Lung (tissue), 12 donors: ENCODE measurements around the gene BABAM1. TPM values are rescaled to one million over a fixed set of nuclear protein-coding genes. Genes with fewer than 3 reads are reported as not detected.

Source experiments
- ATAC-seq: fragments of 200-7000 bp; cut with Tn5 transposase; one replicate; pipeline ENCODE4 v1.9.1; 2020; ENCODE audit warnings: moderate number of reproducible peaks; ENCODE audit not compliant: insufficient read depth, low FRiP score
- DNase-seq, 3 donors: peaks; one replicate each; pipeline ENCODE4 v3.0.0-alpha.2; 2013 to 2017
- H3K27ac ChIP-seq, 2 donors: one replicate each; pipeline ENCODE4 v1.5.1; 2013; ENCODE audit warnings: mild to moderate bottlenecking in 2 of 2, moderate library complexity in 2 of 2, control low read depth in 1 of 2, inconsistent platforms in 1 of 2, low read depth in 1 of 2, low read length in 1 of 2
- H3K27me3 ChIP-seq, 3 donors: one replicate each; pipeline ENCODE4 v1.5.1; 2013; ENCODE audit warnings: low read length in 2 of 3; ENCODE audit not compliant: control insufficient read depth in 3 of 3, insufficient read depth in 3 of 3
- H3K36me3 ChIP-seq, 4 donors: one replicate each; pipeline ENCODE4 v1.5.1; 2013; ENCODE audit warnings: low read length in 4 of 4, mild to moderate bottlenecking in 1 of 4, moderate library complexity in 1 of 4; ENCODE audit not compliant: control insufficient read depth in 4 of 4, insufficient read depth in 4 of 4
- H3K4me1 ChIP-seq, 5 donors: one replicate each; pipeline ENCODE4 v1.5.1; 2013; ENCODE audit warnings: low read length in 5 of 5, mild to moderate bottlenecking in 2 of 5, moderate library complexity in 1 of 5; ENCODE audit not compliant: control insufficient read depth in 5 of 5, insufficient read depth in 5 of 5
- H3K4me3 ChIP-seq: one replicate; pipeline ENCODE4 v1.5.1; 2013; ENCODE audit warnings: mild to moderate bottlenecking, control low read depth, moderate library complexity
- H3K9ac ChIP-seq, 2 donors: one replicate each; pipeline ENCODE4 v1.5.1; 2013; ENCODE audit warnings: low read length in 2 of 2, control low read depth in 1 of 2; ENCODE audit not compliant: insufficient read depth in 1 of 2
- H3K9me3 ChIP-seq, 4 donors: one replicate each; pipeline ENCODE4 v1.5.1; 2013; ENCODE audit warnings: low read length in 3 of 4, mild to moderate bottlenecking in 1 of 4, moderate library complexity in 1 of 4; ENCODE audit not compliant: control insufficient read depth in 4 of 4, insufficient read depth in 3 of 4
- WGBS, 2 donors: extraction: QIAGEN DNeasy Blood & Tissue Kit; methylation state at CpG; one replicate each; pipeline ENCODE4 v1.1.7; 2013; 5-methylcytosine and 5-hydroxymethylcytosine counted together
- polyA plus RNA-seq, 2 donors: library from polyadenylated mRNA; stranded (reverse); fragments of 200-250 nt; gene quantifications; one replicate each; pipeline ENCODE4 v1.2.1, GENCODE V29; 2013
- total RNA-seq, 2 donors: library from RNA; depleted of rRNA in 1 of 2; stranded (reverse); fragments of >200 nt in 1 of 2; gene quantifications; one replicate each; pipeline ENCODE4 v1.2.1, GENCODE V29; 2014 to 2021
- TF ChIP-seq, protein P1 (sequence below): IDR thresholded peaks from 2 replicates; pipeline ENCODE4 v1.5.1; 2012; ENCODE audit warnings: mild to moderate bottlenecking; ENCODE audit errors: control extremely low read depth, extremely low read depth
- donor health status: control.
- donor health status: control.
- donor health status: Bipolar disorder and iron deficiency.
- donor health status: healthy.
- donor health status: DM: yes; HTN: yes; CAD: no.

The BABAM1 gene
- total and polyA plus RNA-seq, 4 donors, result 52.4 to 75.1 (median 63.4) TPM

DNA sequence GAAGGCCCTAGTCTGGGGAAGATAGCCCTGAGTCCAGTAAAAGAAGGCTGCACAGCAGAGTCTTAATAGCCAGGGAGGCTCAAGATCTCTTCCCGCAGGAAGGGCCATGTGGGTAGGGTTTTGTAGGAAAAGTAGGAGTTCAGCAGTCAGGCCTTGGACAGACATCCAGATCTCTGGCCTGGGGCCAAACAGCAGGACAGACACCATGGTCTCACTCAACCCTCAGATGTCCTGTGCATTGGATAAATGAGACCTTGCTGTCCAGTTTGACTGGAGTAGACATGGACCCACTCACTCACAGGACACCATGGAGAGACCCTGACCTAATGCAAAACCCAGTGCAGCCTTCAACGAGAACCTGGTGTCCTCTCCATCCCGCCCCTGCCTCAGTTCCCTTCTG, 37.4 kb upstream of the BABAM1 start:
- DNase-seq, result peak in 1 of 3 donors; percentile 6
- TF ChIP-seq, protein P1, sequence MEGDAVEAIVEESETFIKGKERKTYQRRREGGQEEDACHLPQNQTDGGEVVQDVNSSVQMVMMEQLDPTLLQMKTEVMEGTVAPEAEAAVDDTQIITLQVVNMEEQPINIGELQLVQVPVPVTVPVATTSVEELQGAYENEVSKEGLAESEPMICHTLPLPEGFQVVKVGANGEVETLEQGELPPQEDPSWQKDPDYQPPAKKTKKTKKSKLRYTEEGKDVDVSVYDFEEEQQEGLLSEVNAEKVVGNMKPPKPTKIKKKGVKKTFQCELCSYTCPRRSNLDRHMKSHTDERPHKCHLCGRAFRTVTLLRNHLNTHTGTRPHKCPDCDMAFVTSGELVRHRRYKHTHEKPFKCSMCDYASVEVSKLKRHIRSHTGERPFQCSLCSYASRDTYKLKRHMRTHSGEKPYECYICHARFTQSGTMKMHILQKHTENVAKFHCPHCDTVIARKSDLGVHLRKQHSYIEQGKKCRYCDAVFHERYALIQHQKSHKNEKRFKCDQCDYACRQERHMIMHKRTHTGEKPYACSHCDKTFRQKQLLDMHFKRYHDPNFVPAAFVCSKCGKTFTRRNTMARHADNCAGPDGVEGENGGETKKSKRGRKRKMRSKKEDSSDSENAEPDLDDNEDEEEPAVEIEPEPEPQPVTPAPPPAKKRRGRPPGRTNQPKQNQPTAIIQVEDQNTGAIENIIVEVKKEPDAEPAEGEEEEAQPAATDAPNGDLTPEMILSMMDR, result no peak
- no peak overlapping the region for H3K9ac ChIP-seq
- no peak for ATAC-seq
- 96% methylated on average over 3 of the region's 3 CpGs for WGBS, 2 donors
- peaks cover 0 to 5% (median under 1%) of the 10 kb centered on the region in 5 donors for H3K4me1 ChIP-seq
- no peaks in the 10 kb centered on the region for H3K9me3 ChIP-seq
- no peak overlapping the region for H3K27ac ChIP-seq
- H3K4me3 ChIP-seq, result no peak overlapping the region
- no peaks in the 10 kb centered on the region for H3K27me3 ChIP-seq
- H3K36me3 ChIP-seq, result peaks cover 0 to 15% (median 3%) of the 10 kb centered on the region in 4 donors

DNA sequence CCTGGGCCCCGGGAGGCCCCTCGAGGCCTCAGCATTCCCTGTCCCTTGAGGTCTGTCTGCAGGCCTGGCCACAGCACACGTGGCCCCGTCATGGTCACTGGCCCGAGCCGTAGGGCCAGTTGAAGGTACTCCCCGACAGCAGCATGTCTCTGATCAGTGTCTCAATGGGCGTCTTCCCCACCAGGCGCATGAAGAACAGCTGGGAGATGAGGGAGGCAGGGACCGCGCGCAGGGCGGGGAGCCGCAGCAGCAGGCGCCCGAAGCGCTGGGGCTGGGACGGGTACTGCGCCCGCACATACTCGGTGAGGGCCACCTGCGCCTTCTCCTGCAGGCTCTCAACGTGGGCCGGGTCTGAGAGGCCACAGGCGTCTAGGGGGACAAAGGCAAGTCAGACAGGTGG, 35.0 kb upstream of the BABAM1 start:
- no peak for ATAC-seq
- TF ChIP-seq, protein P1, result no peak
- Histone ChIP-seq H3K9ac (no peak overlapping the region), H3K4me1 (peaks cover 0 to 14% (median 3%) of the 10 kb centered on the region in 5 donors), H3K4me3 (no peak overlapping the region), H3K27me3 (no peaks in the 10 kb centered on the region), H3K9me3 (no peaks in the 10 kb centered on the region), H3K36me3 (peaks cover 0 to 17% (median 3%) of the 10 kb centered on the region in 4 donors), H3K27ac (no peak overlapping the region)
- WGBS, 2 donors, result 94 to 96% methylated on average over 25 of the region's 25 CpGs
- DNase-seq, result no peak

DNA sequence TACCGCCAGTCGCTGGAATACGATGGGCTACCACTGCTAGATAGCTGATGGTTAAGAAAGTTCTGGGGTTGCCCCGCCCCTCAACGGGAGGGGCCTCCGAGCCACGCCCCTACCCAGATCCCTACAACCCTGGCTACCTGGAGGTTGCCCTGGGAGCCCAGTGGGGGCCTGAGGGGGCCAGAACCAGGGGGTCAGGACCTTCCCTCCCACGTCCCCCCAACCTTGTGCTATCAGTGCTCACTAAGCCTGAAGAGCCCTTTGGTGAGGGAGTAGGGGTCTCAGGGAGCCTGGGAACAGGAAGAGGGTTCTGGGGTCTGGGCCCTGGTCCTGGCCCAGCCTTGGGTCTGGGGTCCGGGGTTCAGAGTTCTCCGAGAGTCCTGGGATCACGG, 32.3 kb upstream of the BABAM1 start:
- DNase-seq (peak in 2 of 3 donors; percentile 38 to 48), ATAC-seq (peak; percentile 60)
- Histone ChIP-seq H3K27me3 (no peaks in the 10 kb centered on the region), H3K27ac (peak overlapping the region in 1 of 2 donors; percentile 75), H3K4me1 (peaks cover 0 to 14% (median 3%) of the 10 kb centered on the region in 5 donors), H3K9ac (no peak overlapping the region), H3K9me3 (no peaks in the 10 kb centered on the region), H3K36me3 (peaks cover 0 to 18% (median 9%) of the 10 kb centered on the region in 4 donors), H3K4me3 (peak overlapping the region; percentile 43)
- WGBS, 2 donors, result 14 to 30% methylated on average over 11 of the region's 11 CpGs
- TF ChIP-seq, protein P1, result no peak

DNA sequence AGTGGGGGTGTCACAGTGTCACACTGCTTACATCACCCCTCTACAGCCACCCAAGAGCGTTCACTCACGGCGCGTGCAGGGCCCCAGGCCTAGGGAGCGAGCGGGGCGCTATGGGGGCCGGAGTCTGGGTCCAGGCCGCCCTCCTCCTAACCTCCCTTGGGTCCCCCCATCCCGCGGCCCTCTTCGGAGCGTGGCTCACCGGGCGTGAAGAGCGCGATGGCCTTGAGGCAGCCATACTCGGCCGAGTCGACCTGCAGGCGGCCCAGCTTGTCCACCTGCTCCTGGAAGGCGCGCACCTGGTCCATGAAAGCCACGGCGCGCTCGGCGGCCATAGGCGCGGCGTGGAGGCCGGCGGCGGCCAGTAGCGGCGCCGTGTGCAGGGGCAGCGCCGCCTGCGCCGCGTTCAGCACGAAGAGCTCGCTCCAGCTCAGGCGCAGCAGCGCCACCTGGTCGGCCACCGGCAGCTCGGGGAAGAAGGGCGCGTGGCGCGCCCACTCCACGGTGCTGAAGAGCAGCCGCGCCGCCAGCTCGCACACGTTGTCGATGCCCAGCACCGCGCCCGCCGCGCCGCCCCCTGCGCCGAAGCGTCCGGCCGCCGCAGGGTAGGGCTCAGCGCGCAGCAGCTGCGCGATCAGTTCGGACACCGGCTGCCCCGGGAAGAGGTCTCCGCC, 31.8 kb upstream of the BABAM1 start:
- 5 to 7% methylated on average over 49 to 80 of the region's 80 CpGs for WGBS, 2 donors
- Histone ChIP-seq H3K27me3 (no peaks in the 10 kb centered on the region), H3K9me3 (no peaks in the 10 kb centered on the region), H3K36me3 (peaks cover 0 to 18% (median 9%) of the 10 kb centered on the region in 4 donors), H3K9ac (no peak overlapping the region), H3K4me3 (peak overlapping the region; percentile 43), H3K27ac (peak overlapping the region; percentile 67 to 75), H3K4me1 (peaks cover 0 to 14% (median 3%) of the 10 kb centered on the region in 5 donors)
- ATAC-seq, result peak; percentile 84
- TF ChIP-seq, protein P1, result peak; percentile 71
- peak; percentile 63 to 85 (median 74) for DNase-seq
